OCI-LY3 (cell line): Measurements from ENCODE around the gene MYO7A.

ENCODE experiments used
- EZH2phosphoT487 ChIP-seq: fragments of 200-600 bp; shearing (Covaris generic); IDR thresholded peaks from 2 replicates; pipeline ENCODE4 v1.6.1; 2018; ENCODE audit warnings: antibody characterized with exemption, mixed run types, low read depth
- TF ChIP-seq, protein P1 (sequence below): fragments of 200-600, 300-600 bp; sonication (generic); IDR thresholded peaks from 2 replicates; pipeline ENCODE4 v1.5.1; 2014; ENCODE audit warnings: antibody characterized with exemption, low read length, low read depth

DNA sequence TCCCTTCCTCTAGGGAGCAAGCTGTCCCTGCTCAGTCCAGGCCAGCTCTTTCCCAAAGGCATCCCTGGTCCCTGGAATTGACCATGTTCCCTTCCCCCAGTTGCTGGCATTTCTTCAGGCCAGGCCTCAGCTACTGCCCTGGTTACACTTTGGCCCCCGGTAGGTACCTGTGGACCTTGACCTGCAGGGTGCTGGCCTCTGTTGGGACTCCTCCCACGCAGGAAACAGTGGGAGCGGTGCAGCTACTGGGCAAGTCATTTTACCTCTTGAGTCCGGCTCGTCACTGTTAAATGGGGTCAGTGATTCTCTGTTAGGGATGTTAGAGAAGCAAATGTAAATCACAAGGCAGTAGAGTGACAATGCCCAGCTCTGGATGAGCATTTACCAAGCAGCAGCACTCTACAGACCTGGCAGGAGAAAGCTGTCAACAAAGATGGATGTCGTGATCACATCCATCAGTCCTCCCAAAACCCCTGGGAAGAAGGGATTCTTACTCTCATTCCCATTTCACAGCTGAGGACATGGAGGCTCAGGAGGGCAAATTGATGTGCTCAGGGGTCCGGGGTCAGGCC is 16.9 kb downstream of the MYO7A start:
- TF ChIP-seq, protein P1, sequence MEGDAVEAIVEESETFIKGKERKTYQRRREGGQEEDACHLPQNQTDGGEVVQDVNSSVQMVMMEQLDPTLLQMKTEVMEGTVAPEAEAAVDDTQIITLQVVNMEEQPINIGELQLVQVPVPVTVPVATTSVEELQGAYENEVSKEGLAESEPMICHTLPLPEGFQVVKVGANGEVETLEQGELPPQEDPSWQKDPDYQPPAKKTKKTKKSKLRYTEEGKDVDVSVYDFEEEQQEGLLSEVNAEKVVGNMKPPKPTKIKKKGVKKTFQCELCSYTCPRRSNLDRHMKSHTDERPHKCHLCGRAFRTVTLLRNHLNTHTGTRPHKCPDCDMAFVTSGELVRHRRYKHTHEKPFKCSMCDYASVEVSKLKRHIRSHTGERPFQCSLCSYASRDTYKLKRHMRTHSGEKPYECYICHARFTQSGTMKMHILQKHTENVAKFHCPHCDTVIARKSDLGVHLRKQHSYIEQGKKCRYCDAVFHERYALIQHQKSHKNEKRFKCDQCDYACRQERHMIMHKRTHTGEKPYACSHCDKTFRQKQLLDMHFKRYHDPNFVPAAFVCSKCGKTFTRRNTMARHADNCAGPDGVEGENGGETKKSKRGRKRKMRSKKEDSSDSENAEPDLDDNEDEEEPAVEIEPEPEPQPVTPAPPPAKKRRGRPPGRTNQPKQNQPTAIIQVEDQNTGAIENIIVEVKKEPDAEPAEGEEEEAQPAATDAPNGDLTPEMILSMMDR = no peak
- TF ChIP-seq EZH2phosphoT487 = no peak
